Thymus (tissue), 11 donors: Measurements from ENCODE around the gene ROPN1. TPM values are rescaled to one million over a fixed set of nuclear protein-coding genes. Genes with fewer than 3 reads are reported as not detected.

ENCODE experiments used
- DNase-seq, 9 donors: peaks; one replicate each; pipeline ENCODE4 v3.0.0-alpha.2; 2013; ENCODE audit warnings: low spot score in 9 of 9, low read depth in 6 of 9, missing footprints in 1 of 9
- H3K27ac ChIP-seq, 2 donors: one replicate each; pipeline ENCODE4 v1.5.1; 2013; ENCODE audit warnings: control low read depth in 1 of 2, low read depth in 1 of 2, low read length in 1 of 2, mild to moderate bottlenecking in 1 of 2, moderate library complexity in 1 of 2
- H3K27me3 ChIP-seq, 2 donors: one replicate each; pipeline ENCODE4 v1.5.1; 2013; ENCODE audit warnings: low read length in 1 of 2; ENCODE audit not compliant: control insufficient read depth in 2 of 2, insufficient read depth in 1 of 2
- H3K36me3 ChIP-seq, 2 donors: one replicate each; pipeline ENCODE4 v1.5.1; 2013; ENCODE audit warnings: low read length in 1 of 2, mild to moderate bottlenecking in 1 of 2, moderate library complexity in 1 of 2; ENCODE audit not compliant: control insufficient read depth in 2 of 2, insufficient read depth in 2 of 2
- H3K4me1 ChIP-seq, 2 donors: one replicate each; pipeline ENCODE4 v1.5.1; 2013; ENCODE audit warnings: low read length in 2 of 2; ENCODE audit not compliant: control insufficient read depth in 2 of 2, insufficient read depth in 2 of 2
- H3K4me3 ChIP-seq, 2 donors: one replicate each; pipeline ENCODE4 v1.5.1; 2013; ENCODE audit warnings: low read length in 2 of 2, control low read depth in 1 of 2, mild to moderate bottlenecking in 1 of 2
- H3K9me3 ChIP-seq, 2 donors: one replicate each; pipeline ENCODE4 v1.5.1; 2013; ENCODE audit warnings: low read length in 1 of 2, mild to moderate bottlenecking in 1 of 2; ENCODE audit not compliant: control insufficient read depth in 2 of 2, insufficient read depth in 1 of 2
- WGBS: extraction: QIAGEN DNeasy Blood & Tissue Kit; methylation state at CpG from one replicate; pipeline ENCODE4 v1.1.7; 2013; 5-methylcytosine and 5-hydroxymethylcytosine counted together
- polyA plus RNA-seq: library from polyadenylated mRNA; stranded (reverse); fragments of 200-250 nt; gene quantifications from one replicate; pipeline ENCODE4 v1.2.3, GENCODE V29; 2013
- total RNA-seq: library from RNA; stranded (reverse); fragments of 120-200 nt; gene quantifications from one replicate; pipeline ENCODE4 v1.2.4, GENCODE V29; 2013
- donor health status: healthy.

ROPN1 gene
- total and polyA plus RNA-seq, 2 donors: 0.09 to 0.30 TPM

- peaks cover 0 to 3% of the 10 kb centered on the region in 2 donors for H3K9me3 ChIP-seq
These were observed 71.5 kb downstream of the ROPN1 start for GRCh38 chr3:123920383-123920782.

GRCh38 chr3:123919353-123919752, 72.6 kb downstream of the ROPN1 start:
- 98% methylated on average over 3 of the region's 3 CpGs for WGBS
- peaks cover 15 to 17% of the 10 kb centered on the region in 2 donors for H3K36me3 ChIP-seq

More at GRCh38 chr3:123920383-123920782, 71.5 kb downstream of the ROPN1 start:
- H3K27me3 ChIP-seq: no peaks in the 10 kb centered on the region
- H3K4me1 ChIP-seq: no peaks in the 10 kb centered on the region
- peaks cover 10 to 13% of the 10 kb centered on the region in 2 donors for H3K36me3 ChIP-seq
- no peak for DNase-seq
- H3K27ac ChIP-seq: no peak overlapping the region
- no peak overlapping the region for H3K4me3 ChIP-seq
- WGBS: 97% methylated on average over 1 of the region's 1 CpG

More at GRCh38 chr3:123919353-123919752, 72.6 kb downstream of the ROPN1 start:
- peaks cover 0 to 3% of the 10 kb centered on the region in 2 donors for H3K9me3 ChIP-seq
- DNase-seq: no peak
- H3K4me1 ChIP-seq: no peaks in the 10 kb centered on the region
- H3K27me3 ChIP-seq: no peaks in the 10 kb centered on the region
- H3K27ac ChIP-seq: no peak overlapping the region
- H3K4me3 ChIP-seq: no peak overlapping the region

Other genes with a start within 250 kb of the ROPN1 start
- gene MYLK, start 107.8 kb downstream of the ROPN1 start, total RNA-seq: 5.4 TPM
- 11.5 TPM for gene MYLK, start 107.8 kb downstream of the ROPN1 start, polyA plus RNA-seq
- gene CCDC14, start 30.9 kb downstream of the ROPN1 start, total RNA-seq: 57.3 TPM
- gene CCDC14, start 30.9 kb downstream of the ROPN1 start, polyA plus RNA-seq: 60.4 TPM
- gene KALRN, start 41.2 kb upstream of the ROPN1 start, total RNA-seq: 1.8 TPM
- gene KALRN, start 41.2 kb upstream of the ROPN1 start, polyA plus RNA-seq: 2.8 TPM